Measurements from ENCODE around the gene ASF1A.

Gene ASF1A

GRCh38 chr6:118882314-118882905, 11.5 kb upstream of the ASF1A start:
- no peak for DNase-seq

- peak; percentile 21 for DNase-seq
Observed at GRCh38 chr6:118886641-118887040, 7.3 kb upstream of the ASF1A start.

- peak; percentile 11 for DNase-seq
Observed at GRCh38 chr6:118889163-118889562, 4.8 kb upstream of the ASF1A start.

GRCh38 chr6:118890997-118891790, 2.8 kb upstream of the ASF1A start:
- DNase-seq, result peak; percentile 38

- peak; percentile 49 for DNase-seq
Observed at GRCh38 chr6:118892355-118892991, 1.5 kb upstream of the ASF1A start.

- peak; percentile 80 for DNase-seq
Observed at GRCh38 chr6:118893064-118893806, 717 bp upstream of the ASF1A start.

GRCh38 chr6:118894425-118895260, 691 bp downstream of the ASF1A start:
- DNase-seq, result peak; percentile 68

- DNase-seq, result no peak
Observed at GRCh38 chr6:118895261-118895560, 1.3 kb downstream of the ASF1A start.

GRCh38 chr6:118895859-118896258, 1.9 kb downstream of the ASF1A start:
- no peak for DNase-seq

- DNase-seq, result peak; percentile 51
Observed at GRCh38 chr6:118896339-118897136, 2.6 kb downstream of the ASF1A start.

GRCh38 chr6:118897386-118897785, 3.4 kb downstream of the ASF1A start:
- DNase-seq, result no peak

- DNase-seq, result peak; percentile 51
Observed at GRCh38 chr6:118899948-118900347, 6.0 kb downstream of the ASF1A start.

GRCh38 chr6:118902726-118903125, 8.8 kb downstream of the ASF1A start:
- DNase-seq, result no peak

GRCh38 chr6:118903138-118903537, 9.2 kb downstream of the ASF1A start:
- DNase-seq, result no peak

- no peak for DNase-seq
Observed at GRCh38 chr6:118903691-118904090, 9.7 kb downstream of the ASF1A start.

GRCh38 chr6:118905084-118905483, 11.1 kb downstream of the ASF1A start:
- DNase-seq, result no peak

- DNase-seq, result peak; percentile 26
Observed at GRCh38 chr6:118905851-118906250, 11.9 kb downstream of the ASF1A start.

GRCh38 chr6:118908441-118908840, 14.5 kb downstream of the ASF1A start:
- no peak for DNase-seq

GRCh38 chr6:118912646-118913045, 18.7 kb downstream of the ASF1A start:
- DNase-seq, result no peak

- no peak for DNase-seq
Observed at GRCh38 chr6:118913161-118913560, 19.2 kb downstream of the ASF1A start.

- DNase-seq, result no peak
Observed at GRCh38 chr6:118914598-118914997, 20.6 kb downstream of the ASF1A start.
